ENCODE results near the gene RNF41. TPM values are rescaled to one million over a fixed set of nuclear protein-coding genes. Genes with fewer than 3 reads are reported as not detected.

RNF41 gene
- total RNA-seq, 2 donors from 2014 or later: 45.1 to 88.4 TPM

DNA sequence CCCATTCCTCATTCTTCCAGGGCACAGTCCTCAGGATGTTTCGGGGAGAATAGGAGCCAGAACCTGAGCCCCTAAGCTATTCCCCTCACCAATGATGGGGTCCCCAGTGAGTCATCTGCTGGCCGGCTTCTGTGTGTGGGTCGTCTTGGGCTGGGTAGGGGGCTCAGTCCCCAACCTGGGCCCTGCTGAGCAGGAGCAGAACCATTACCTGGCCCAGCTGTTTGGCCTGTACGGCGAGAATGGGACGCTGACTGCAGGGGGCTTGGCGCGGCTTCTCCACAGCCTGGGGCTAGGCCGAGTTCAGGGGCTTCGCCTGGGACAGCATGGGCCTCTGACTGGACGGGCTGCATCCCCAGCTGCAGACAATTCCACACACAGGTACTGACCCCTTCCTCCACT is 9.5 kb upstream of the RNF41 start:
- TF ChIP-seq, protein P1, sequence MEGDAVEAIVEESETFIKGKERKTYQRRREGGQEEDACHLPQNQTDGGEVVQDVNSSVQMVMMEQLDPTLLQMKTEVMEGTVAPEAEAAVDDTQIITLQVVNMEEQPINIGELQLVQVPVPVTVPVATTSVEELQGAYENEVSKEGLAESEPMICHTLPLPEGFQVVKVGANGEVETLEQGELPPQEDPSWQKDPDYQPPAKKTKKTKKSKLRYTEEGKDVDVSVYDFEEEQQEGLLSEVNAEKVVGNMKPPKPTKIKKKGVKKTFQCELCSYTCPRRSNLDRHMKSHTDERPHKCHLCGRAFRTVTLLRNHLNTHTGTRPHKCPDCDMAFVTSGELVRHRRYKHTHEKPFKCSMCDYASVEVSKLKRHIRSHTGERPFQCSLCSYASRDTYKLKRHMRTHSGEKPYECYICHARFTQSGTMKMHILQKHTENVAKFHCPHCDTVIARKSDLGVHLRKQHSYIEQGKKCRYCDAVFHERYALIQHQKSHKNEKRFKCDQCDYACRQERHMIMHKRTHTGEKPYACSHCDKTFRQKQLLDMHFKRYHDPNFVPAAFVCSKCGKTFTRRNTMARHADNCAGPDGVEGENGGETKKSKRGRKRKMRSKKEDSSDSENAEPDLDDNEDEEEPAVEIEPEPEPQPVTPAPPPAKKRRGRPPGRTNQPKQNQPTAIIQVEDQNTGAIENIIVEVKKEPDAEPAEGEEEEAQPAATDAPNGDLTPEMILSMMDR (IDR thresholded peaks at IDR 0.05): no peak
- H3K4me1 ChIP-seq: no peaks in the 10 kb centered on the region
- peaks cover 6% of the 10 kb centered on the region for H3K36me3 ChIP-seq
- no peak overlapping the region for H3K27ac ChIP-seq
- H3K4me3 ChIP-seq: no peak overlapping the region
- no peaks in the 10 kb centered on the region for H3K9me3 ChIP-seq
- DNase-seq (ENCODE audit: low spot score): no peak
- H3K27me3 ChIP-seq: no peaks in the 10 kb centered on the region

DNA sequence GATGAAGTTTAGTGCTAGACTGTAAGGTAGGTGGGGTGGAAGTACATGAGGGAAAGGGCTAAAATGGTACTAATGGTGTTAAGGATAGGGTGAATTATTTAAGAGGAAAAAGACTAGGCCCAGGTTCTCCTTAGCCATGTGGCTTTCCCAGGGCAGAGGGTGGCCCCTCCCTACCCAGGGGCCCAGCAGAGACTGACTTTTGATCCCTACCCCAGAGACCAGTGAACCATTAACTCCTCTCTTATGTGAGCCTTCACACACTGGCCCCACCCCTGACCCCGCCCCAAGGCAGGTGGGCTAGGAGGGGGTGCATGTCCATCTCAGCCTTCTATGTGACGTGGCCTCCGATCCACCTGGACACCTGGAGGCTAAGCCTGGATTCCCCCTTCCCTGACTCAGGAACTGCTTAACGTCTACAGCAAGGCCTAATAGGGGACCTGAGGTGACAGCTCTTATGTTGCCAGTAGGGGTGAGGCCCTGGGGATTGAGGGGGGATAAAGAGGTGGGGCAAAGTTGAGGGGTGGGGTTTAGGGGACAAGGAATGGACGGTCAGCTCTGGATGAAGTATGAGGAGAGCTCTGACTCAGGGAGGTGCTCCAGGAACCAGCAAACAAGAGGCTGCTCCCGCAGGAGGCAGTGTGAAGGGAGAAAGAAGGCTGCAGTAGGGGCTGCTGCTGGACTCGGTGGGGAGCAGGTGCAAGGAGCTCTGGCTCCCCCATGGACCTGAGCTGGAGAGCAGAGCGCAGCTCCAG is 8.9 kb upstream of the RNF41 start:
- H3K27ac ChIP-seq: no peak overlapping the region
- no peaks in the 10 kb centered on the region for H3K4me1 ChIP-seq
- no peaks in the 10 kb centered on the region for H3K27me3 ChIP-seq
- H3K9me3 ChIP-seq: no peaks in the 10 kb centered on the region
- TF ChIP-seq, protein P1 (IDR thresholded peaks at IDR 0.05): no peak
- peaks cover 9% of the 10 kb centered on the region for H3K36me3 ChIP-seq
- no peak overlapping the region for H3K4me3 ChIP-seq
- DNase-seq (ENCODE audit: low spot score): no peak

DNA sequence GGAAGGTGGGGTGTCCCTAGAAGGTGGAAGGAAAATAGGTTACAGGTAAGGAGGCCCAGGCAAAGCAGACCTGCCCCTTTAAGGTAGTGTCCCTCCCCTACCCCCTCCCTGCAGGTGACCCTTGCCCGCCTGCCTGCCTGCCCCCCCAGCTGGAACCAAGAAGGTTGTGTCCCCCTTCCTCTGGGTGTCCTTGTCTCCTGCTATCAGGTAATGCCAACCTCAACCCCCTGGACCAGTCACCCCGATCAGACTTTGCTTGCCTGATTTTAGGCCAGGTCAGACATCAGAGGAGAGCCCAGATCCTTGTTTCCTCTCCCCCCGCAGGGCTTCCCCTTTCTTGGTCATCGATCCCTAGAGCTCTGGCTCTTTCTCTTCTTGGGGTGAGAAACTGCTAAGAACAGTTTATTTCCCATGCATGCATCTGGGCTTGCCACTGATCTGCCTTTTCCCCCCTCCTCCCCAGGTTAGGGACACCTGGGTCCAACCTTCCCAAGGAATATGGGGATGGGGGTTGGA is 8.3 kb upstream of the RNF41 start, which contains the start of gene SLC39A5:
Gene SLC39A5, plus strand, starts transcription at position 136 of the 516 bp plus-strand sequence. CDS start 1,224 bp downstream, outside the sequence.
- TF ChIP-seq, protein P1 (IDR thresholded peaks at IDR 0.05): no peak
- no peaks in the 10 kb centered on the region for H3K27me3 ChIP-seq
- peaks cover 0 to 5% of the 10 kb centered on the region in 2 donors for H3K4me1 ChIP-seq
- DNase-seq (ENCODE audit: low spot score): no peak
- no peaks in the 10 kb centered on the region for H3K9me3 ChIP-seq
- H3K4me3 ChIP-seq: no peak within 1 kb of the TSS
- peaks cover 9% of the 10 kb centered on the region for H3K36me3 ChIP-seq
- H3K27ac ChIP-seq: no peak within 1 kb of the TSS

DNA sequence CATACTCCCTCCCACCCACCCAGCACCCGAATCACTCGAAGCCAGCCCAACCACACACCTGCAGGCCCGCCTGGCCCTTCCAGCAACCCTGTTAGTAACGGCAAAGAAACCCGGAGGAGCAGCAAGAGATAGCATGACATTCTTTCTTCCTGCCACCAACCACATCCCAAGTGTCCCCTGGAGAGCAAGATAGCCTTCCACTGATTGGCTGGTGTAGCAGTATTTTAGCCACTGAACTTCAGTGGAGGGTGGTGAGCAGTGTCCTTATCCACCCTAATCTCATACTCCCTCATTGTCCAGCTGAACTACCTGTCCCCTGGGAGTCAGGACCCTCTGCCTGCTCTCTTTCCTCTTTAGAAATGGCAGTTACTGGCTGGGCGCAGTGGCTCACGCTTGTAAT is 7.4 kb upstream of the RNF41 start:
- peaks cover 0 to 12% of the 10 kb centered on the region in 2 donors for H3K4me1 ChIP-seq
- no peaks in the 10 kb centered on the region for H3K9me3 ChIP-seq
- no peak overlapping the region for H3K4me3 ChIP-seq
- TF ChIP-seq, protein P1 (IDR thresholded peaks at IDR 0.05): no peak
- H3K27me3 ChIP-seq: no peaks in the 10 kb centered on the region
- H3K36me3 ChIP-seq: peaks cover 9% of the 10 kb centered on the region
- no peak for DNase-seq (ENCODE audit: low spot score)
- H3K27ac ChIP-seq: no peak overlapping the region

DNA sequence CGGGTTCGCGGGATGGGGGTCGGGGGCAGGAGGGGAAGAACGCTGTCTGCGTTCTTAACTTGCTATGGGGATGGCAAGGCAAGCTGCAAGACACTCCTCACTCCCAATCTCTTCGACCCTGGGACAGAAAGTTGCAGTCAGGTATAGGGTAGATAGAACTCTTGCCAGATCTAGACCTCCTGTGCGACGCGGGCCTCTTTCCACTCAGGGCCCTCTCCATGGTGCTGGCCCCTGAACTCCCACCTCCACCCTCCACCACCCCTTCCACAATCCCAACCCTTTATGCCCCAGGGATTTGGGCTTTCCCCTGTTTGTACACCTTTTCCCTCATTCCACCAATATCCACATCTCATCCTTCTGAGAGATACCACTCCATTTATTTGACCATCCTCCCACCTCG is 3.2 kb upstream of the RNF41 start:
- TF ChIP-seq, protein P1 (IDR thresholded peaks at IDR 0.05): no peak

More for the DNA sequence above, 3.2 kb upstream of the RNF41 start:
- no peaks in the 10 kb centered on the region for H3K27me3 ChIP-seq
- H3K36me3 ChIP-seq: peaks cover 9% of the 10 kb centered on the region
- H3K4me3 ChIP-seq: peak overlapping the region; percentile 57 to 68
- peaks cover 0 to 43% of the 10 kb centered on the region in 2 donors for H3K4me1 ChIP-seq
- H3K9me3 ChIP-seq: no peaks in the 10 kb centered on the region
- H3K27ac ChIP-seq: peak overlapping the region; percentile 80 to 98
- DNase-seq (ENCODE audit: low spot score): no peak
